Large intestine (tissue), 3 donors: ENCODE data around the gene LCN6. TPM values are rescaled to one million over a fixed set of nuclear protein-coding genes. Genes with fewer than 3 reads are reported as not detected.

Source experiments
- DNase-seq, 2 donors: peaks; one replicate each; pipeline versions ENCODE4 v3.0.0 to v3.0.0-alpha.2; 2013
- H3K27ac ChIP-seq: one replicate; pipeline ENCODE4 v1.5.1; 2013; ENCODE audit warnings: low read length
- H3K27me3 ChIP-seq: 2 replicates; pipeline ENCODE4 v1.6.1; 2013; ENCODE audit warnings: low read length; ENCODE audit not compliant: control insufficient read depth, insufficient read depth
- H3K36me3 ChIP-seq: 2 replicates; pipeline ENCODE4 v1.6.1; 2013; ENCODE audit warnings: low read length; ENCODE audit not compliant: control insufficient read depth, insufficient read depth
- H3K4me1 ChIP-seq: one replicate; pipeline ENCODE4 v1.6.1; 2013; ENCODE audit warnings: low read length; ENCODE audit not compliant: control insufficient read depth, insufficient read depth
- H3K4me3 ChIP-seq: one replicate; pipeline ENCODE4 v1.5.1; 2013; ENCODE audit warnings: low read length
- H3K9me3 ChIP-seq: one replicate; pipeline ENCODE4 v1.6.1; 2013; ENCODE audit warnings: mild to moderate bottlenecking, low read depth, low read length, moderate library complexity; ENCODE audit not compliant: control insufficient read depth
- WGBS: methylation state at CpG from one replicate; pipeline ENCODE4 v1.1.5; 2013; ENCODE audit warnings: low lambda C conversion rate; ENCODE audit not compliant: insufficient coverage; 5-methylcytosine and 5-hydroxymethylcytosine counted together
- polyA plus RNA-seq: library from polyadenylated mRNA; unstranded; fragments of 120-200 nt; gene quantifications from one replicate; pipeline ENCODE4 v1.2.1, GENCODE V29; 2013

The LCN6 gene
- polyA plus RNA-seq, 1 donor = 2.8 TPM

GRCh38 chr9:136733611-136734010 is 14.7 kb downstream of the LCN6 start:
- H3K36me3 ChIP-seq = no peaks in the 10 kb centered on the region
- no peaks in the 10 kb centered on the region for H3K27me3 ChIP-seq
- DNase-seq = no peak
- no peak overlapping the region for H3K27ac ChIP-seq
- no peaks in the 10 kb centered on the region for H3K9me3 ChIP-seq
- no peak overlapping the region for H3K4me3 ChIP-seq
- WGBS = no CpG with 5 or more reads among the region's 12 CpGs
- H3K4me1 ChIP-seq = no peaks in the 10 kb centered on the region

- 30% methylated on average over 2 of the region's 16 CpGs for WGBS
- DNase-seq = no peak
- H3K9me3 ChIP-seq = no peaks in the 10 kb centered on the region
- no peaks in the 10 kb centered on the region for H3K36me3 ChIP-seq
- no peak overlapping the region for H3K27ac ChIP-seq
- H3K27me3 ChIP-seq = no peaks in the 10 kb centered on the region
- H3K4me1 ChIP-seq = no peaks in the 10 kb centered on the region
- H3K4me3 ChIP-seq = no peak overlapping the region
Observed at GRCh38 chr9:136732444-136733178, 15.7 kb downstream of the LCN6 start.

GRCh38 chr9:136729926-136730325 is 18.4 kb downstream of the LCN6 start:
- Histone ChIP-seq H3K36me3 (peaks cover 17% of the 10 kb centered on the region), H3K4me3 (no peak overlapping the region), H3K27ac (no peak overlapping the region), H3K9me3 (no peaks in the 10 kb centered on the region), H3K4me1 (peaks cover 13% of the 10 kb centered on the region), H3K27me3 (no peaks in the 10 kb centered on the region)
- DNase-seq = no peak
- no CpG with 5 or more reads among the region's 8 CpGs for WGBS

- Histone ChIP-seq H3K9me3 (no peaks in the 10 kb centered on the region), H3K4me3 (no peak overlapping the region), H3K27me3 (no peaks in the 10 kb centered on the region), H3K4me1 (peaks cover 13% of the 10 kb centered on the region), H3K36me3 (peaks cover 25% of the 10 kb centered on the region), H3K27ac (no peak overlapping the region)
- WGBS = no CpG with 5 or more reads among the region's 7 CpGs
- no peak for DNase-seq
Observed at GRCh38 chr9:136729144-136729543, 19.2 kb downstream of the LCN6 start.

- no peaks in the 10 kb centered on the region for H3K27me3 ChIP-seq
- WGBS = no CpG with 5 or more reads among the region's 53 CpGs
- no peak overlapping the region for H3K27ac ChIP-seq
- peaks cover 13% of the 10 kb centered on the region for H3K4me1 ChIP-seq
- peaks cover 30% of the 10 kb centered on the region for H3K36me3 ChIP-seq
- peak overlapping the region; percentile 60 for H3K4me3 ChIP-seq
- peak in 1 of 2 donors; percentile 51 for DNase-seq
- H3K9me3 ChIP-seq = no peaks in the 10 kb centered on the region
Observed at GRCh38 chr9:136728548-136729123, 19.7 kb downstream of the LCN6 start.

- peaks cover 35% of the 10 kb centered on the region for H3K36me3 ChIP-seq
- WGBS = no CpG with 5 or more reads among the region's 66 CpGs
Observed at GRCh38 chr9:136728080-136728547, 20.2 kb downstream of the LCN6 start.

GRCh38 chr9:136726631-136727191 is 21.6 kb downstream of the LCN6 start:
- peak in 1 of 2 donors; percentile 66 for DNase-seq
- H3K9me3 ChIP-seq = peaks cover 5% of the 10 kb centered on the region
- H3K4me3 ChIP-seq = peak overlapping the region; percentile 100
- H3K36me3 ChIP-seq = peaks cover 48% of the 10 kb centered on the region
- no peaks in the 10 kb centered on the region for H3K27me3 ChIP-seq
- WGBS = no CpG with 5 or more reads among the region's 18 CpGs
- H3K4me1 ChIP-seq = peaks cover 19% of the 10 kb centered on the region
- peak overlapping the region; percentile 55 for H3K27ac ChIP-seq

More at GRCh38 chr9:136728080-136728547, 20.2 kb downstream of the LCN6 start:
- Histone ChIP-seq H3K27me3 (no peaks in the 10 kb centered on the region), H3K9me3 (peaks cover 4% of the 10 kb centered on the region), H3K4me1 (peaks cover 13% of the 10 kb centered on the region), H3K4me3 (peak overlapping the region; percentile 100), H3K27ac (no peak overlapping the region)
- peak; percentile 87 to 91 for DNase-seq

GRCh38 chr9:136726118-136726517 is 22.2 kb downstream of the LCN6 start:
- Histone ChIP-seq H3K9me3 (peaks cover 8% of the 10 kb centered on the region), H3K27ac (no peak overlapping the region), H3K4me3 (peak overlapping the region; percentile 100), H3K27me3 (no peaks in the 10 kb centered on the region), H3K4me1 (peaks cover 22% of the 10 kb centered on the region), H3K36me3 (peaks cover 54% of the 10 kb centered on the region)
- WGBS = no CpG with 5 or more reads among the region's 16 CpGs
- no peak for DNase-seq

GRCh38 chr9:136725612-136726011 is 22.7 kb downstream of the LCN6 start:
- H3K4me3 ChIP-seq = peak overlapping the region; percentile 4
- peaks cover 59% of the 10 kb centered on the region for H3K36me3 ChIP-seq
- no peaks in the 10 kb centered on the region for H3K27me3 ChIP-seq
- H3K9me3 ChIP-seq = peaks cover 8% of the 10 kb centered on the region
- no peak overlapping the region for H3K27ac ChIP-seq
- DNase-seq = no peak
- H3K4me1 ChIP-seq = peaks cover 26% of the 10 kb centered on the region
- no CpG with 5 or more reads among the region's 10 CpGs for WGBS

- H3K27me3 ChIP-seq = no peaks in the 10 kb centered on the region
- DNase-seq = no peak
- no CpG with 5 or more reads among the region's 7 CpGs for WGBS
- H3K4me3 ChIP-seq = no peak overlapping the region
- H3K4me1 ChIP-seq = peaks cover 28% of the 10 kb centered on the region
- peaks cover 59% of the 10 kb centered on the region for H3K36me3 ChIP-seq
- H3K27ac ChIP-seq = no peak overlapping the region
- H3K9me3 ChIP-seq = peaks cover 8% of the 10 kb centered on the region
Observed at GRCh38 chr9:136724772-136725171, 23.6 kb downstream of the LCN6 start.
